HepG2 (cell line): ENCODE measurements around the gene KNCN. TPM values are rescaled to one million over a fixed set of nuclear protein-coding genes. Genes with fewer than 3 reads are reported as not detected.

Experiments
- ATAC-seq: fragments of 200-7000 bp; cut with Tn5 transposase; 3 replicates; pipeline ENCODE4 v1.9.1; 2020; ENCODE audit warnings: mild to moderate bottlenecking, moderate library complexity
- BruUV-seq: library from RNA; stranded (reverse); fragments of 400-500 nt; replicated peaks from 2 replicates; lab custom pipeline; 2021; lab: Mats Ljungman, UMichigan
- CTCF ChIA-PET: fragments of 300-600 bp; formaldehyde crosslinking; extraction: SDS; loops from one replicate; lab custom pipeline; 2021; ENCODE audit warnings: low total read pairs, inconsistent platforms, low intra/inter-chr PET ratio; lab: Yijun Ruan, JAX
- POLR2A ChIA-PET: fragments of 350-600 bp; sonication (Branson Sonifier 250); formaldehyde crosslinking; loops from one replicate; lab custom pipeline; 2020; ENCODE audit warnings: antibody characterized with exemption, inconsistent platforms; lab: Yijun Ruan, JAX
- DNase-seq: peaks from one replicate; pipeline ENCODE4 v3.0.0-alpha.2; 2015; ENCODE audit warnings: low spot score
- FAIRE-seq: peaks from 3 replicates; lab custom pipeline; 2011; peaks lifted over from hg19 to GRCh38; lab: Jason Lieb, UNC
- H2AFZ ChIP-seq: one replicate; pipeline ENCODE4 v1.6.1; 2011; ENCODE audit warnings: low read length, inconsistent platforms
- H3K27ac ChIP-seq: fragments of 300-600 bp; 3 replicates; pipeline ENCODE4 v1.8.0; 2011; ENCODE audit warnings: mixed run types, mild to moderate bottlenecking, mixed read lengths, low read length, inconsistent platforms; ENCODE audit not compliant: insufficient read depth; ENCODE audit errors: extremely low read length
- H3K27me3 ChIP-seq, 2 experiments: fragments of 200-600 bp in 1 of 2; 2 replicates in 1 of 2; 3 replicates in 1 of 2; pipeline versions ENCODE4 v1.6.0 to v1.8.0; 2011; ENCODE audit warnings: low read length in 2 of 2, mild to moderate bottlenecking in 2 of 2, moderate library complexity in 2 of 2, inconsistent platforms in 1 of 2; ENCODE audit not compliant: insufficient read depth in 2 of 2, control insufficient read depth in 1 of 2
- H3K36me3 ChIP-seq, 2 experiments: fragments of 200-600 bp in 1 of 2; replicated peaks in 1 of 2; 2 replicates in 1 of 2; 3 replicates in 1 of 2; pipeline versions ENCODE4 v1.5.1 to v1.8.0; 2011; ENCODE audit warnings: low read length in 2 of 2, inconsistent platforms in 1 of 2; ENCODE audit not compliant: insufficient read depth in 2 of 2, control insufficient read depth in 1 of 2
- H3K4me1 ChIP-seq: 2 replicates; pipeline ENCODE4 v1.5.1; 2012; ENCODE audit warnings: low read length, inconsistent platforms; ENCODE audit not compliant: insufficient read depth
- H3K4me2 ChIP-seq: 2 replicates; pipeline ENCODE4 v1.6.0; 2011; ENCODE audit warnings: low read depth, low read length, inconsistent platforms
- H3K4me3 ChIP-seq, 3 experiments: fragments of 200-600 bp in 1 of 3; sonication (generic), shearing (Covaris generic) in 1 of 3; replicated peaks in 1 of 3; 2 replicates each; pipeline ENCODE4 v1.5.1; 2011 to 2016; ENCODE audit warnings: low read length in 3 of 3, inconsistent platforms in 2 of 3, low read depth in 2 of 3, mild to moderate bottlenecking in 2 of 3, control low read depth in 1 of 3, mixed read lengths in 1 of 3; ENCODE audit not compliant: insufficient read depth in 1 of 3
- H3K79me2 ChIP-seq: one replicate; pipeline ENCODE4 v1.6.1; 2011; ENCODE audit warnings: low read length, inconsistent platforms; ENCODE audit not compliant: insufficient read depth
- H3K9ac ChIP-seq: 2 replicates; pipeline ENCODE4 v1.6.0; 2011; ENCODE audit warnings: mild to moderate bottlenecking, low read depth, low read length, inconsistent platforms; ENCODE audit not compliant: insufficient read depth
- H3K9me3 ChIP-seq: 2 replicates; pipeline ENCODE4 v1.5.1; 2012; ENCODE audit warnings: mild to moderate bottlenecking, low read length
- H4K20me1 ChIP-seq: 2 replicates; pipeline ENCODE4 v1.6.0; 2011; ENCODE audit warnings: inconsistent platforms, mild to moderate bottlenecking, low read length, moderate library complexity; ENCODE audit not compliant: insufficient read depth
- ELF4 ChIP-seq: sonication (generic); formaldehyde crosslinking; IDR thresholded peaks from 2 replicates; pipeline ENCODE4 v1.5.0; 2020; ENCODE audit warnings: missing genetic modification reagents, mild to moderate bottlenecking, moderate library complexity, borderline replicate concordance
- FOXM1 ChIP-seq: sonication (generic); formaldehyde crosslinking; IDR thresholded peaks from 2 replicates; pipeline ENCODE4 v1.5.0; 2020; ENCODE audit warnings: missing genetic modification reagents
- FOXO1 ChIP-seq: sonication (generic); formaldehyde crosslinking; IDR thresholded peaks from 2 replicates; pipeline ENCODE4 v1.4.0; 2020; ENCODE audit warnings: missing genetic modification reagents
- RBFOX2 ChIP-seq: fragments of 200-400 bp; formaldehyde crosslinking; IDR thresholded peaks from 2 replicates; pipeline ENCODE4 v1.6.1; 2017; ENCODE audit warnings: low read depth, mild to moderate bottlenecking, low read length
- REXO4 ChIP-seq: sonication (generic); formaldehyde crosslinking; IDR thresholded peaks from 2 replicates; pipeline ENCODE4 v1.8.0; 2022; ENCODE audit warnings: missing genetic modification reagents, mild to moderate bottlenecking, borderline replicate concordance
- STAG1 ChIP-seq: sonication (generic); formaldehyde crosslinking; IDR thresholded peaks from 2 replicates; pipeline ENCODE4 v1.4.0; 2020; ENCODE audit warnings: missing genetic modification reagents
- ZNF207 ChIP-seq: fragments of 450-650 bp; IDR thresholded peaks from 2 replicates; pipeline ENCODE4 v1.6.1; 2016; ENCODE audit warnings: antibody characterized with exemption, borderline replicate concordance
- ZNF549 ChIP-seq: sonication (generic); formaldehyde crosslinking; IDR thresholded peaks from 2 replicates; pipeline ENCODE4 v1.5.0; 2020; ENCODE audit warnings: missing genetic modification reagents
- WGBS: methylation state at CpG from one replicate; pipeline ENCODE4 v1.1.6; 2017; ENCODE audit warnings: low lambda C conversion rate; 5-methylcytosine and 5-hydroxymethylcytosine counted together
- in situ Hi-C: cut with HindIII; loops from 2 replicates; pipeline ENCODE4 v1.10.0; 2017; ENCODE audit warnings: low pct_unique_long_range_greater_than_20kb; ENCODE audit not compliant: extremely low pct_ligation_motif_present
- intact Hi-C: fragments of 100-400 bp; cut with micrococcal nuclease; formaldehyde crosslinking; loops from one replicate; pipeline ENCODE4 v1.10.0; 2022; ENCODE audit not compliant: unreplicated experiment
- polyA plus RNA-seq, 8 experiments: library from polyadenylated mRNA; depleted of rRNA in 3 of 8; stranded (reverse) in 7 of 8; unstranded in 1 of 8; fragments of >200 nt; fragmentation: Illumina TruSeq in 4 of 8; extraction: Trizol in 4 of 8; gene quantifications; 2 replicates each; pipeline versions ENCODE4 v1.2.1 to v1.2.3, GENCODE V29; 2011 to 2016; ENCODE audit warnings: low read depth in 4 of 8, missing spikeins in 1 of 8, mixed read lengths in 1 of 8; ENCODE audit not compliant: insufficient read depth in 1 of 8
- total RNA-seq, 5 experiments: library from RNA; depleted of rRNA; stranded (reverse); fragments of >200 nt; fragmentation: Illumina TruSeq; extraction: Trizol; gene quantifications; 2 replicates each; pipeline ENCODE4 v1.2.3, GENCODE V29; 2016; ENCODE audit warnings: low read depth in 1 of 5
- TF ChIP-seq, protein P1 (sequence below): sonication (generic); formaldehyde crosslinking; IDR thresholded peaks from 2 replicates; pipeline ENCODE4 v1.5.0; 2020; ENCODE audit warnings: mild to moderate bottlenecking, missing genetic modification reagents, borderline replicate concordance
- TF ChIP-seq, protein P2 (sequence below): sonication (generic); formaldehyde crosslinking; IDR thresholded peaks from 2 replicates; pipeline ENCODE4 v1.4.0; 2020; ENCODE audit warnings: missing genetic modification reagents, borderline replicate concordance

KNCN gene
- total and polyA plus RNA-seq, 2 of the 13 experiments (the other 11 are each of a cell fraction or from before 2014, with no cell fraction given): not detected

DNA sequence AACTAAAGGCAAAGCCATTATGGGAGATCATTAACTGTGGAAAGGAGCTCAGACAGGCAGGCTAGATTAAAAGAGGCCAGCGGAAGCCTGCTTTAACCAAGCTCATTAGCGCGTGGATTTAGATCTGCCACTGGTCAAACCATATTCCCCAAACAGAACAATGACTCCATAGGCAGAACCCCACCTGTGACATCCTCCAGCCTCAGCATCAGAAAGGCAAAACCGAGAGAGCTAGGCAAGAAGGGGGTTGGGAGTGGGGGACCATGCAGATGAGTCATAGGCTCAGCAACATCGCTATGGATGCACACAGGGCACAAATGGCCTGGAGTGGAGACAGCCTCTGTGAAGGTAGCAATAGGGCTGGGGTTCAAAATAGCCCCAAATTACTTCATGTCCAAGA, 32.0 kb upstream of the KNCN start (continued):
- TF ChIP-seq, protein P1, sequence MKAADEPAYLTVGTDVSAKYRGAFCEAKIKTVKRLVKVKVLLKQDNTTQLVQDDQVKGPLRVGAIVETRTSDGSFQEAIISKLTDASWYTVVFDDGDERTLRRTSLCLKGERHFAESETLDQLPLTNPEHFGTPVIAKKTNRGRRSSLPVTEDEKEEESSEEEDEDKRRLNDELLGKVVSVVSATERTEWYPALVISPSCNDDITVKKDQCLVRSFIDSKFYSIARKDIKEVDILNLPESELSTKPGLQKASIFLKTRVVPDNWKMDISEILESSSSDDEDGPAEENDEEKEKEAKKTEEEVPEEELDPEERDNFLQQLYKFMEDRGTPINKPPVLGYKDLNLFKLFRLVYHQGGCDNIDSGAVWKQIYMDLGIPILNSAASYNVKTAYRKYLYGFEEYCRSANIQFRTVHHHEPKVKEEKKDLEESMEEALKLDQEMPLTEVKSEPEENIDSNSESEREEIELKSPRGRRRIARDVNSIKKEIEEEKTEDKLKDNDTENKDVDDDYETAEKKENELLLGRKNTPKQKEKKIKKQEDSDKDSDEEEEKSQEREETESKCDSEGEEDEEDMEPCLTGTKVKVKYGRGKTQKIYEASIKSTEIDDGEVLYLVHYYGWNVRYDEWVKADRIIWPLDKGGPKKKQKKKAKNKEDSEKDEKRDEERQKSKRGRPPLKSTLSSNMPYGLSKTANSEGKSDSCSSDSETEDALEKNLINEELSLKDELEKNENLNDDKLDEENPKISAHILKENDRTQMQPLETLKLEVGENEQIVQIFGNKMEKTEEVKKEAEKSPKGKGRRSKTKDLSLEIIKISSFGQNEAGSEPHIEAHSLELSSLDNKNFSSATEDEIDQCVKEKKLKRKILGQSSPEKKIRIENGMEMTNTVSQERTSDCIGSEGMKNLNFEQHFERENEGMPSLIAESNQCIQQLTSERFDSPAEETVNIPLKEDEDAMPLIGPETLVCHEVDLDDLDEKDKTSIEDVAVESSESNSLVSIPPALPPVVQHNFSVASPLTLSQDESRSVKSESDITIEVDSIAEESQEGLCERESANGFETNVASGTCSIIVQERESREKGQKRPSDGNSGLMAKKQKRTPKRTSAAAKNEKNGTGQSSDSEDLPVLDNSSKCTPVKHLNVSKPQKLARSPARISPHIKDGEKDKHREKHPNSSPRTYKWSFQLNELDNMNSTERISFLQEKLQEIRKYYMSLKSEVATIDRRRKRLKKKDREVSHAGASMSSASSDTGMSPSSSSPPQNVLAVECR (CRISPR knock-in tag): no peak
- no peak for TF ChIP-seq FOXO1
- no peak for TF ChIP-seq ELF4 (CRISPR knock-in tag)
- TF ChIP-seq ZNF207: no peak
- no peak for TF ChIP-seq STAG1
- TF ChIP-seq, protein P2, sequence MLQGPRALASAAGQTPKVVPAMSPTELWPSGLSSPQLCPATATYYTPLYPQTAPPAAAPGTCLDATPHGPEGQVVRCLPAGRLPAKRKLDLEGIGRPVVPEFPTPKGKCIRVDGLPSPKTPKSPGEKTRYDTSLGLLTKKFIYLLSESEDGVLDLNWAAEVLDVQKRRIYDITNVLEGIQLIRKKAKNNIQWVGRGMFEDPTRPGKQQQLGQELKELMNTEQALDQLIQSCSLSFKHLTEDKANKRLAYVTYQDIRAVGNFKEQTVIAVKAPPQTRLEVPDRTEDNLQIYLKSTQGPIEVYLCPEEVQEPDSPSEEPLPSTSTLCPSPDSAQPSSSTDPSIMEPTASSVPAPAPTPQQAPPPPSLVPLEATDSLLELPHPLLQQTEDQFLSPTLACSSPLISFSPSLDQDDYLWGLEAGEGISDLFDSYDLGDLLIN (CRISPR knock-in tag): no peak
- no peak for TF ChIP-seq RBFOX2
- no peak for TF ChIP-seq ZNF549 (CRISPR knock-in tag)
- TF ChIP-seq FOXM1: no peak

DNA sequence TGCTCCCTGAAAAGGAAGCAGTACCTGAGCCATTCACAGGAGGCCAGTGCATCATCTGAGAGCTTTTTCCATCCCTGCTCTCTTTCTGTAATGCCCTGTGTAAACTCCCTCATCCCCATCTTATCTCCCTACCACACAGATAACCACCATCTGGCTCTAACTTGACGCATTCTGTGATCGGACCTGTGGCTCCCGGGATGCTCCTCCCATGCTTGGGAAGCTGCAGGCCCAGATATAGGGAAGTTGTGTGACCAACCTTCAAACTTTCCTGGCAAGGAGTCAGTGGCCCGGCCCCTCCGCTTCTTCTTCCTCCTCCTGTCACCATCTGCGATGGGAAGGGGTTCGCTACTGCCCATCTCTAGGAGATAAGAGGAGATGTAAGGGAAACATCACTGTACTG, 31.5 kb upstream of the KNCN start:
- BruUV-seq: no TSS peak
- H3K36me3 ChIP-seq: peaks cover 17 to 62% of the 10 kb centered on the region in 2 experiments; a peak in 4 of 5 replicates
- no peak for ATAC-seq

More for the DNA sequence above, 31.5 kb upstream of the KNCN start:
- no peak for FAIRE-seq
- in situ Hi-C loops: no loop called here
- Histone ChIP-seq H3K9ac (no peak overlapping the region), H3K27ac (no peak overlapping the region), H3K79me2 (no peaks in the 10 kb centered on the region), H3K9me3 (no peaks in the 10 kb centered on the region), H3K27me3 (no peaks in the 10 kb centered on the region), H2AFZ (no peak overlapping the region), H3K4me1 (peaks cover 6% of the 10 kb centered on the region), H4K20me1 (no peaks in the 10 kb centered on the region), H3K4me3 (no peak overlapping the region), H3K4me2 (no peak overlapping the region)
- TF ChIP-seq REXO4 (CRISPR knock-in tag): no peak
- 94% methylated on average over 7 of the region's 7 CpGs for WGBS
- POLR2A ChIA-PET: no interaction called here
- DNase-seq: no peak
- intact Hi-C loops: no loop called here
- CTCF ChIA-PET: no interaction called here
